GM23248 (cell line): ENCODE measurements around the gene SCYGR1.

ENCODE experiments used
- EZH2 ChIP-seq: fragments of 200-600 bp; sonication (generic); IDR thresholded peaks from 2 replicates; pipeline ENCODE4 v1.6.1; 2018; ENCODE audit warnings: antibody characterized with exemption, mild to moderate bottlenecking; ENCODE audit not compliant: insufficient read depth, poor library complexity, severe bottlenecking
- EZH2phosphoT487 ChIP-seq: fragments of 200-600 bp; sonication (generic); IDR thresholded peaks from 2 replicates; pipeline ENCODE4 v1.6.1; 2018; ENCODE audit warnings: antibody characterized with exemption, moderate library complexity, mild to moderate bottlenecking, low read depth; ENCODE audit not compliant: insufficient read depth

- TF ChIP-seq EZH2, result no peak
- no peak for TF ChIP-seq EZH2phosphoT487
Measured at GRCh38 chr2:227349989-227350612, 37.6 kb downstream of the SCYGR1 start.
